ENCODE measurements around the gene CDC123. TPM values are rescaled to one million over a fixed set of nuclear protein-coding genes. Genes with fewer than 3 reads are reported as not detected.

Gene CDC123
- total RNA-seq, 1 experiment from 2014 or later, result 153 TPM

DNA sequence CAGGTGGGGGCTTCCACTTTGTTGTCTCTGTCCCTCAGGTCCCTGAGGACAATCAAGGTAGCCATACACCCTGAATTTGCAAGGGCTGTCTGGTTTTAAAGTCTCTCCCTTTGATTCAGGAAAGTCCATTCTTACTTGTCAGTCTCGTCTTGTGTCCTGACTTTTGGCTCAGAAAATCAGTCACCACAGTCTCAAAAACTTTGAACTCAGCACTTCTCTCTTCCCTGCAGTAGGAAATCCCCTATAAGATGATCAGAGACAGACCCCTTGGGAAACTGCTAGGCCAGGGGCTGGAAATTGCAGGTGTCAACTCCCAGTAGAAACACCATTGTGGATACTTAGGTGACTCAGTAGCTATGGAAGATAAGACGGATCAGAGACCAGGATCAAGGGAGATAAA, 73.1 kb downstream of the CDC123 start (continued):
- TF ChIP-seq ZNF121 (CRISPR knock-in tag; IDR thresholded peaks at IDR 0.05), result no peak
- TF ChIP-seq KAT7 (CRISPR knock-in tag; IDR thresholded peaks at IDR 0.05; ENCODE audit: borderline replicate concordance), result no peak
- no peak for TF ChIP-seq GRHL2 (CRISPR knock-in tag; IDR thresholded peaks at IDR 0.05; ENCODE audit: insufficient replicate concordance, severe bottlenecking)
- TF ChIP-seq ZNF317 (CRISPR knock-in tag; IDR thresholded peaks at IDR 0.05; ENCODE audit: borderline replicate concordance, low read depth), result no peak
- TF ChIP-seq ATF3 (CRISPR knock-in tag; conservative IDR thresholded peaks at IDR 0.05), result no peak
- TF ChIP-seq NFE2L1 (CRISPR knock-in tag; IDR thresholded peaks at IDR 0.05), result no peak
- TF ChIP-seq, protein P1, sequence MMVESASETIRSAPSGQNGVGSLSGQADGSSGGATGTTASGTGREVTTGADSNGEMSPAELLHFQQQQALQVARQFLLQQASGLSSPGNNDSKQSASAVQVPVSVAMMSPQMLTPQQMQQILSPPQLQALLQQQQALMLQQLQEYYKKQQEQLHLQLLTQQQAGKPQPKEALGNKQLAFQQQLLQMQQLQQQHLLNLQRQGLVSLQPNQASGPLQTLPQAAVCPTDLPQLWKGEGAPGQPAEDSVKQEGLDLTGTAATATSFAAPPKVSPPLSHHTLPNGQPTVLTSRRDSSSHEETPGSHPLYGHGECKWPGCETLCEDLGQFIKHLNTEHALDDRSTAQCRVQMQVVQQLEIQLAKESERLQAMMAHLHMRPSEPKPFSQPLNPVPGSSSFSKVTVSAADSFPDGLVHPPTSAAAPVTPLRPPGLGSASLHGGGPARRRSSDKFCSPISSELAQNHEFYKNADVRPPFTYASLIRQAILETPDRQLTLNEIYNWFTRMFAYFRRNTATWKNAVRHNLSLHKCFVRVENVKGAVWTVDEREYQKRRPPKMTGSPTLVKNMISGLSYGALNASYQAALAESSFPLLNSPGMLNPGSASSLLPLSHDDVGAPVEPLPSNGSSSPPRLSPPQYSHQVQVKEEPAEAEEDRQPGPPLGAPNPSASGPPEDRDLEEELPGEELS (CRISPR knock-in tag; IDR thresholded peaks at IDR 0.05), result no peak
- TF ChIP-seq CBFB (CRISPR knock-in tag; IDR thresholded peaks at IDR 0.05; ENCODE audit: low read depth), result no peak
- no peak for TF ChIP-seq FOXJ3 (CRISPR knock-in tag; IDR thresholded peaks at IDR 0.05; ENCODE audit: borderline replicate concordance)
- no peak for TF ChIP-seq ZNF396 (CRISPR knock-in tag; IDR thresholded peaks at IDR 0.05; ENCODE audit: borderline replicate concordance)
- TF ChIP-seq ZNF263 (CRISPR knock-in tag; IDR thresholded peaks at IDR 0.05; ENCODE audit: low read depth), result no peak
- no peak for TF ChIP-seq CTCF (IDR thresholded peaks at IDR 0.05)

DNA sequence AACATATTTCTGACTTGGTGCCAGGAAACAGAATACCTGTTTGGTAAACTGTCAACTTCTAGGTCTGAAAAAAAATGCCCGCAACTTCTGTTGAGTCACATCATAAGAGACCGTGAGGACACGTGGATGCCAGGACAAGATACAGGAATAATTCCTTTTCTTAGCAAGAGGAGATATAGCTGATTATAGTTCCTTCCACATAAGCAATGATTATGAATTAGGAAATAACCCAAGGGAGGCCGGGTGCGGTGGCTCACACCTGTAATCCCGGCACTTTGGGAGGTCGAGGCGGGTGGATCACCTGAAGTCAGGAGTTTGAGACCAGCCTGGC, 75.2 kb downstream of the CDC123 start:
- Mint-ChIP-seq H3K27ac (no peak overlapping the region), H3K4me3 (no peak overlapping the region), H3K9me3 (no peaks in the 10 kb centered on the region), H3K36me3 (no peaks in the 10 kb centered on the region), H3K27me3 (ENCODE audit: low read depth) (no peaks in the 10 kb centered on the region), H3K4me1 (no peaks in the 10 kb centered on the region)
- no peak for ATAC-seq
- no peak for DNase-seq (ENCODE audit: low spot score)
- ChIA-PET POLR2A (no interaction called here), CTCF (interaction anchor here (0.6 kb wide), 1 partner anchor 73 kb away, joined by 3 read pairs; no protein-coding TSS in a partner anchor)
- TF ChIP-seq ZNF317 (CRISPR knock-in tag; IDR thresholded peaks at IDR 0.05; ENCODE audit: borderline replicate concordance, low read depth) (no peak), GTF2I (CRISPR knock-in tag; conservative IDR thresholded peaks at IDR 0.05) (no peak), TEAD4 (CRISPR knock-in tag; IDR thresholded peaks at IDR 0.05) (no peak), FOXP1 (CRISPR knock-in tag; IDR thresholded peaks at IDR 0.05; ENCODE audit: borderline replicate concordance) (no peak), RELA (CRISPR knock-in tag; IDR thresholded peaks at IDR 0.05; ENCODE audit: borderline replicate concordance) (no peak), ERG (CRISPR knock-in tag; IDR thresholded peaks at IDR 0.05) (no peak), SOX15 (CRISPR knock-in tag; IDR thresholded peaks at IDR 0.05) (no peak), ZNF263 (CRISPR knock-in tag; IDR thresholded peaks at IDR 0.05; ENCODE audit: low read depth) (no peak), SMAD4 (CRISPR knock-in tag; IDR thresholded peaks at IDR 0.05) (no peak), SP1 (CRISPR knock-in tag; conservative IDR thresholded peaks at IDR 0.05) (no peak)
- TF ChIP-seq, protein P2, sequence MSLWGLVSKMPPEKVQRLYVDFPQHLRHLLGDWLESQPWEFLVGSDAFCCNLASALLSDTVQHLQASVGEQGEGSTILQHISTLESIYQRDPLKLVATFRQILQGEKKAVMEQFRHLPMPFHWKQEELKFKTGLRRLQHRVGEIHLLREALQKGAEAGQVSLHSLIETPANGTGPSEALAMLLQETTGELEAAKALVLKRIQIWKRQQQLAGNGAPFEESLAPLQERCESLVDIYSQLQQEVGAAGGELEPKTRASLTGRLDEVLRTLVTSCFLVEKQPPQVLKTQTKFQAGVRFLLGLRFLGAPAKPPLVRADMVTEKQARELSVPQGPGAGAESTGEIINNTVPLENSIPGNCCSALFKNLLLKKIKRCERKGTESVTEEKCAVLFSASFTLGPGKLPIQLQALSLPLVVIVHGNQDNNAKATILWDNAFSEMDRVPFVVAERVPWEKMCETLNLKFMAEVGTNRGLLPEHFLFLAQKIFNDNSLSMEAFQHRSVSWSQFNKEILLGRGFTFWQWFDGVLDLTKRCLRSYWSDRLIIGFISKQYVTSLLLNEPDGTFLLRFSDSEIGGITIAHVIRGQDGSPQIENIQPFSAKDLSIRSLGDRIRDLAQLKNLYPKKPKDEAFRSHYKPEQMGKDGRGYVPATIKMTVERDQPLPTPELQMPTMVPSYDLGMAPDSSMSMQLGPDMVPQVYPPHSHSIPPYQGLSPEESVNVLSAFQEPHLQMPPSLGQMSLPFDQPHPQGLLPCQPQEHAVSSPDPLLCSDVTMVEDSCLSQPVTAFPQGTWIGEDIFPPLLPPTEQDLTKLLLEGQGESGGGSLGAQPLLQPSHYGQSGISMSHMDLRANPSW (CRISPR knock-in tag; conservative IDR thresholded peaks at IDR 0.05; ENCODE audit: low read depth), result no peak
- TF ChIP-seq, protein P3, sequence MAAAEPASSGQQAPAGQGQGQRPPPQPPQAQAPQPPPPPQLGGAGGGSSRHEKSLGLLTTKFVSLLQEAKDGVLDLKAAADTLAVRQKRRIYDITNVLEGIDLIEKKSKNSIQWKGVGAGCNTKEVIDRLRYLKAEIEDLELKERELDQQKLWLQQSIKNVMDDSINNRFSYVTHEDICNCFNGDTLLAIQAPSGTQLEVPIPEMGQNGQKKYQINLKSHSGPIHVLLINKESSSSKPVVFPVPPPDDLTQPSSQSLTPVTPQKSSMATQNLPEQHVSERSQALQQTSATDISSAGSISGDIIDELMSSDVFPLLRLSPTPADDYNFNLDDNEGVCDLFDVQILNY (CRISPR knock-in tag; IDR thresholded peaks at IDR 0.05), result no peak
- TF ChIP-seq, protein P4, sequence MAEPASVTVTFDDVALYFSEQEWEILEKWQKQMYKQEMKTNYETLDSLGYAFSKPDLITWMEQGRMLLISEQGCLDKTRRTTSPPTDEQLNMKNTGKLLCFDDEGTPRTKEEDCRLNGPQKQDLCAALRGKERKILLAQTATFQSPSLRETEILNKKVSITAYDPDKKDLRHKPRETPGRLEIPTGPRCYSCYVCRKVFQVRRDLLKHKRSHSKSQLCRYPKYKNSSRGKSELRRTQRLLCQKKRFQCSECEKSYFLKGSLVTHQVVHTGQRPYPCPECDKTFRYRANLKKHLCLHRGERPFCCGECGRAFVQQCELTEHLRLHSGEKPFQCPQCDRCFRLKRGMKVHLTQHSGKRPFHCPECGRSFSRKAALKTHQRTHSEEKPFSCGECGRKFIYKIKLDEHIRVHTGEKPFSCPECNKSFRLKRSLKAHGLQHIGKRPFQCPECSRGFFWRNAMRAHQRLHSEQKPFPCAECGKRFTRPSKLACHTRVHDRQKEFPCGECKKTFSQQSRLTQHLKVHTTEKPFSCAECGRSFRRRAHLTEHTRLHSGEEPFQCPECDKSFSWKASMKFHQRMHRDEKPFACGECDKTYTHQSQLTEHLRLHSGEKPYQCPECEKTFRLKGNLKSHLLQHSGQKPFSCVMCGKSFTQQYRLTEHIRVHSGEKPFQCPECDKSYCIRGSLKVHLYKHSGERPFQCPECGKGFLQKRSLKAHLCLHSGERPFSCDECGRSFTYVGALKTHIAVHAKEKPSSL (CRISPR knock-in tag; conservative IDR thresholded peaks at IDR 0.05), result no peak
- TF ChIP-seq, protein P5, sequence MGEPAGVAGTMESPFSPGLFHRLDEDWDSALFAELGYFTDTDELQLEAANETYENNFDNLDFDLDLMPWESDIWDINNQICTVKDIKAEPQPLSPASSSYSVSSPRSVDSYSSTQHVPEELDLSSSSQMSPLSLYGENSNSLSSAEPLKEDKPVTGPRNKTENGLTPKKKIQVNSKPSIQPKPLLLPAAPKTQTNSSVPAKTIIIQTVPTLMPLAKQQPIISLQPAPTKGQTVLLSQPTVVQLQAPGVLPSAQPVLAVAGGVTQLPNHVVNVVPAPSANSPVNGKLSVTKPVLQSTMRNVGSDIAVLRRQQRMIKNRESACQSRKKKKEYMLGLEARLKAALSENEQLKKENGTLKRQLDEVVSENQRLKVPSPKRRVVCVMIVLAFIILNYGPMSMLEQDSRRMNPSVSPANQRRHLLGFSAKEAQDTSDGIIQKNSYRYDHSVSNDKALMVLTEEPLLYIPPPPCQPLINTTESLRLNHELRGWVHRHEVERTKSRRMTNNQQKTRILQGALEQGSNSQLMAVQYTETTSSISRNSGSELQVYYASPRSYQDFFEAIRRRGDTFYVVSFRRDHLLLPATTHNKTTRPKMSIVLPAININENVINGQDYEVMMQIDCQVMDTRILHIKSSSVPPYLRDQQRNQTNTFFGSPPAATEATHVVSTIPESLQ (CRISPR knock-in tag; IDR thresholded peaks at IDR 0.05), result no peak
